Mucosa of descending colon (tissue), 3 donors: ENCODE data around the gene KCNH3. TPM values are rescaled to one million over a fixed set of nuclear protein-coding genes. Genes with fewer than 3 reads are reported as not detected.

Experiments
- ATAC-seq: fragments of 200-7000 bp; cut with Tn5 transposase; one replicate; pipeline ENCODE4 v1.9.1; 2020; ENCODE audit warnings: mild to moderate bottlenecking, moderate library complexity
- DNase-seq, 3 donors: peaks; one replicate each; pipeline ENCODE4 v3.0.0-alpha.2; 2020
- H3K36me3 ChIP-seq: fragments of 200-600 bp; one replicate; pipeline ENCODE4 v1.8.0; 2021; ENCODE audit warnings: low read depth, mild to moderate bottlenecking
- H3K4me1 ChIP-seq: fragments of 200-600 bp; one replicate; pipeline ENCODE4 v1.8.0; 2021; ENCODE audit warnings: low read depth, mild to moderate bottlenecking
- H3K4me3 ChIP-seq: fragments of 200-600 bp; one replicate; pipeline ENCODE4 v1.8.0; 2021; ENCODE audit warnings: mild to moderate bottlenecking
- H3K9me3 ChIP-seq: fragments of 200-600 bp; one replicate; pipeline ENCODE4 v1.8.0; 2021; ENCODE audit warnings: mild to moderate bottlenecking
- intact Hi-C, 2 donors: fragments of 100-400 bp; cut with DNase I in 1 of 2; cut with micrococcal nuclease in 1 of 2; formaldehyde crosslinking; loops; one replicate each; pipeline versions ENCODE4 v1.11.0 to v1.11.1; 2022; cut with DNase I, micrococcal nuclease
- total RNA-seq, 3 donors: library from RNA; stranded (reverse); fragmentation: NEBNext Ultra II Directional in 2 of 3; extraction: Animal tissue kit (Norgen Biotek cat#: 25700) in 2 of 3; gene quantifications; one replicate each; pipeline versions ENCODE4 v1.2.1 to v1.2.4, GENCODE V29; 2021 to 2023
- TF ChIP-seq, protein P1 (sequence below): fragments of 200-600 bp; IDR thresholded peaks from one replicate; pipeline ENCODE4 v1.8.0; 2022; ENCODE audit warnings: antibody characterized with exemption, mild to moderate bottlenecking
- donor health status: DM: no; HTN: no; CAD: no; lungs with moderate emphysema.
- donor health status: DM: no; HTN: no; CAD: no.
- donor health status: DM: no; HTN: yes; CAD: no.

KCNH3 gene
- total RNA-seq, 3 donors from 2014 or later = 0.13 to 0.19 TPM; not detected in 1

DNA sequence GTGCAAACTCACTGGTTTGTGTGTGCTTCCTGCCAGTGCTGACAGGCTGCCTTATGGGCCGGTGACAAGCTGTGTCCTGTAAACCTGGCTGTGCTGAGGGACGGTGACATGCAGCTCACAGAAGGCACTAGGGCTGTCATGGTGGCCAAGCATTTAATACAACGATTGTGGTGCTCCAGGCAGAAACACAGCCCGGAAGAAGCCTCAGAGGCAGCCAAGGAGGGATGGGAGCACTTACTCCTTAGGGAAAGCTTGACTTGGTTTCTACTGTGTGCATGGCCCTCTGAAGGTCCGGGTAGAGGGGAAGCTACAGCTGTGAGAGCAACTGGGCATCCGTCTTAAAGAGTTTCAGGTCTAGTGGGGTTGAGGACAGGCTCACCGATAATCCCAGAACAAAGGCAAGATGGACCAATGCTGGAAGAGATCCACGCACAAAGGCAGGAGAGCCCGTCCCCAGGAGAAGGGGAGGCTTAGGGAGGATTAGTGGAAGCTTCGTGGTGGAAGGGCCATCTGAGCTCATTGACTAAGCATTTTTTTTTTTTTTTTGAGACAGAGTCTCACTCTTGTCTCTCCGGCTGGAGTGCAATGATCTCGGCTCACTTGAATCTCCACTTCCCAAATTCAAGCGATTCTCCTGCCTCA lies 39.8 kb downstream of the KCNH3 start:
- Histone ChIP-seq H3K9me3 (no peaks in the 10 kb centered on the region), H3K36me3 (no peaks in the 10 kb centered on the region), H3K4me1 (no peaks in the 10 kb centered on the region), H3K4me3 (no peak overlapping the region)
- TF ChIP-seq, protein P1, sequence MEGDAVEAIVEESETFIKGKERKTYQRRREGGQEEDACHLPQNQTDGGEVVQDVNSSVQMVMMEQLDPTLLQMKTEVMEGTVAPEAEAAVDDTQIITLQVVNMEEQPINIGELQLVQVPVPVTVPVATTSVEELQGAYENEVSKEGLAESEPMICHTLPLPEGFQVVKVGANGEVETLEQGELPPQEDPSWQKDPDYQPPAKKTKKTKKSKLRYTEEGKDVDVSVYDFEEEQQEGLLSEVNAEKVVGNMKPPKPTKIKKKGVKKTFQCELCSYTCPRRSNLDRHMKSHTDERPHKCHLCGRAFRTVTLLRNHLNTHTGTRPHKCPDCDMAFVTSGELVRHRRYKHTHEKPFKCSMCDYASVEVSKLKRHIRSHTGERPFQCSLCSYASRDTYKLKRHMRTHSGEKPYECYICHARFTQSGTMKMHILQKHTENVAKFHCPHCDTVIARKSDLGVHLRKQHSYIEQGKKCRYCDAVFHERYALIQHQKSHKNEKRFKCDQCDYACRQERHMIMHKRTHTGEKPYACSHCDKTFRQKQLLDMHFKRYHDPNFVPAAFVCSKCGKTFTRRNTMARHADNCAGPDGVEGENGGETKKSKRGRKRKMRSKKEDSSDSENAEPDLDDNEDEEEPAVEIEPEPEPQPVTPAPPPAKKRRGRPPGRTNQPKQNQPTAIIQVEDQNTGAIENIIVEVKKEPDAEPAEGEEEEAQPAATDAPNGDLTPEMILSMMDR = no peak
- ATAC-seq (no peak), DNase-seq (no peak)
- intact Hi-C loops = no loop called here

DNA sequence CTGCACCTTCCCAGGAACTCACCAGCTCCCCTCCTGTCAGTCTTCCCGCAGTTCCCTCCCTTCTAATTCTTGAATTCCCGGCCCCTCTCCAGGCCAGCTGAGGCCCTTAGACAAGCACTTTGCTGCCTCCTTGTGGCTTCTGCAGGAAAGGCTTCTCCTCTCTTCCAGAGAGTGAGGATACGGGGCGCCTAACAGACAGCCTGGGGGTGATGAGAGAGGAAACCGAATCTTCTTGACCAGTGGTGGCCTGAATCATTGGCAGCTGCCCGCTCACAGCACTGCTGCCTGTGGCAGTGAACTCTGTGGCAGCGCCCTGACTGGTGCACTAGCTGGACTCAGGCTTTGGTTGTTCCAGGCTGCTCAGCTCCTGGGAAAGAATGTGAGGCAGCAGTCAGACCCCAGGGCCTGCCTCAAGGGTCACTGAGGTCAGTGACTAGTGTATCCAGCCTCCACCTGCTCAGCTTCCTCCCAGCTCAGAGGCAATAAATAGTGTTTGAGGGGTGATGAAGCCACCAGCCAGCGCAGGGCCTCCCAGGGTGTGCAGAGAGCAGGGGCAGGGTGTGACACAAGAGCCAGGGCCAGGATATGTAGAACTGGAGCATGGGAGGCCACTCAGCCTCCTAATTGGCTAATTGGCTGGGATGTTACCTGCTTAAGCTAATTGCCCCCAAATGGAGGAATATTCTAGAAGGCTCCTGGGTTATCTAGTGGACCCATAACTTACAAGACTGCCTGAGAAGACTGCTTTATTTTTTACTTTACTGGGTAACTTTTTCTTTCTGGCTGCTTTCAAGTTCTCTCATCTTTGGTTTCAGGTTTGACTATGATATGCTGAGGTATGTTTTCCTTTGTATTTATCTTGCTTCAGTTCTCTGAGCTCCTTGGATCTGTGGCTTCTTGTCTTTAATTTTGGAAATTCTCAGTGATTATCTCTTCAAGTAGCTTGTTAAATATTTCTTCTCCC lies 42.0 kb downstream of the KCNH3 start:
- TF ChIP-seq, protein P1 = peak; percentile 55
- H3K4me1 ChIP-seq = no peaks in the 10 kb centered on the region
- H3K9me3 ChIP-seq = no peaks in the 10 kb centered on the region
- H3K36me3 ChIP-seq = no peaks in the 10 kb centered on the region
- ATAC-seq = peak; percentile 90
- peak in 2 of 3 donors; percentile 51 to 83 for DNase-seq
- intact Hi-C loops = no loop called here
- no peak overlapping the region for H3K4me3 ChIP-seq

DNA sequence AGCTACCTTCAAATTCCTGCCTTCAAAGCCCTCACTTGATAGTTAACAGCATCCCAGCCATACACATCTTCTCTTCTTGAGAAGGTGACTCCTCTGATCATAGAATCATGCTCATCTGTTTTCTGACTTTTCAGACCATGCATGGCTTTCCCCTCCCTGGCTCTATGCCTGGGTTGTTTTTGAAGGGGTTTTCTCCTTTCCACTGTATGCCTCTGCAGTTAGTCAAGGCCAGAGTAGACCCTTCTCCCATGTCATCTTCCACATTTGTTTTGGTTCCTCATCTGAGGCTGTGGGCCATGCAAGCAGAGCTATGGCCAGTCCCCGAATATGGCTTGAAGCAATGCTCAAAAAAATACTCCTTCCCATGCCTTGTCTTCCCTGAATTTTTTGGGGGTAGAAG lies 43.4 kb downstream of the KCNH3 start:
- ATAC-seq = no peak
- no peaks in the 10 kb centered on the region for H3K4me1 ChIP-seq
- H3K9me3 ChIP-seq = no peaks in the 10 kb centered on the region
- H3K36me3 ChIP-seq = no peaks in the 10 kb centered on the region
- no peak for DNase-seq
- TF ChIP-seq, protein P1 = no peak
- intact Hi-C loops = no loop called here
- H3K4me3 ChIP-seq = no peak overlapping the region

DNA sequence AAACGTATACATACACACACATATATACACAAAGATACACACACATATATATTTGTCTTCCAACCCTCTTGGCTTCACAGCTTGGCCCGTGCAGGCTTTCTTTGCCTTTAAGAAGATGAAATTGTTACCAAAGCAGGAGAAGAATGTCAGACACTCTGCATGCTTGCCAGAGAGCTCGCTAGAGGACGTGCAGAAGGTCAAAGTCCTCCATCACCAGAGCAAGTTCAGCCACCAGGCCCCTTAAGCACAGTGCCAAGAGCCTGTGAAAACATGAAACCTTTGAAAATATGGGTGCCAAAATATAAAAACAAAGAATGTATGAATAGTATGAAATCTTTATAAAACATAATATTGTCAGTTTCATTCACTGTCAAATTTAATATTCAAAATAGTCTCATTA lies 44.0 kb downstream of the KCNH3 start:
- H3K4me3 ChIP-seq = no peak overlapping the region
- DNase-seq = no peak
- H3K9me3 ChIP-seq = no peaks in the 10 kb centered on the region
- H3K4me1 ChIP-seq = no peaks in the 10 kb centered on the region
- no peak for ATAC-seq
- H3K36me3 ChIP-seq = no peaks in the 10 kb centered on the region
- TF ChIP-seq, protein P1 = no peak
- intact Hi-C loops = no loop called here

DNA sequence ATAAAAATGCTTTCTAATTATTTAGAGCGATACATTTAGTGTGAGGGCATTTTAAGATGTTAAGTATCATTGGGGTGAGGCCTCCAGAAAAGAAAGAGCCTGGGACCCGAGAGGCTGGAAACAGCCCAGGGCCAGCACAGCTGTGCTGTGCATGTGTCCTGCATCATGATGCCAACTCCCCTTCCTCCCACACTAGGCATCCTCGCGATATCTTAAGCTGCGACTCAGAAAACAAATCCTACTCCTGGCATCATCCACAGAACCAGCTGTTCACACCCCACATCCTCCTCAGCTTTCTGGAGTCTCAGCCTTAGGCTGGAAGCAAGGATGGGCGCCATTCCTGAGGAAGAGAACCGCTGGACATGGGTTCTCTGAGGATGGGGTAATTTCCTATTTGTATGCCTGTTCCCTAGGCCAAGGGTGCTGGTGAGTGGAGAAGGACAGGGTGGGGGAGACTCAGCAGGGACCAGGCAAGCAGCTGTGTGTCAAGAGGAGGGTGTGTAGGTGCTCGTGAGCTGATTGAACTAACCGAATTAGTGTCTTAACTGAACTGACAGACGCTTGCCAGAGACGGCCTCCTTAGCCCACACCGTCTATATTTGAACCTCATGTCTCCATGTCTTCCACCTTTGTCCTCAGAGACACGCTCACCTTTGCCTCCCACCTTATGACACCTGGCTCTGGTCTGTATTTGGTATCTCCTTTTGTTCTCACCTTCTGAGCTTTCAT lies 44.7 kb downstream of the KCNH3 start:
- H3K9me3 ChIP-seq = no peaks in the 10 kb centered on the region
- TF ChIP-seq, protein P1 = no peak
- no peaks in the 10 kb centered on the region for H3K4me1 ChIP-seq
- no peaks in the 10 kb centered on the region for H3K36me3 ChIP-seq
- DNase-seq = no peak
- no peak for ATAC-seq
- intact Hi-C loops = no loop called here
- no peak overlapping the region for H3K4me3 ChIP-seq
